ENCODE results near the gene RNF17. TPM values are rescaled to one million over a fixed set of nuclear protein-coding genes. Genes with fewer than 3 reads are reported as not detected.

Gene RNF17
- total RNA-seq, 6 experiments from 2014 or later: not detected

DNA sequence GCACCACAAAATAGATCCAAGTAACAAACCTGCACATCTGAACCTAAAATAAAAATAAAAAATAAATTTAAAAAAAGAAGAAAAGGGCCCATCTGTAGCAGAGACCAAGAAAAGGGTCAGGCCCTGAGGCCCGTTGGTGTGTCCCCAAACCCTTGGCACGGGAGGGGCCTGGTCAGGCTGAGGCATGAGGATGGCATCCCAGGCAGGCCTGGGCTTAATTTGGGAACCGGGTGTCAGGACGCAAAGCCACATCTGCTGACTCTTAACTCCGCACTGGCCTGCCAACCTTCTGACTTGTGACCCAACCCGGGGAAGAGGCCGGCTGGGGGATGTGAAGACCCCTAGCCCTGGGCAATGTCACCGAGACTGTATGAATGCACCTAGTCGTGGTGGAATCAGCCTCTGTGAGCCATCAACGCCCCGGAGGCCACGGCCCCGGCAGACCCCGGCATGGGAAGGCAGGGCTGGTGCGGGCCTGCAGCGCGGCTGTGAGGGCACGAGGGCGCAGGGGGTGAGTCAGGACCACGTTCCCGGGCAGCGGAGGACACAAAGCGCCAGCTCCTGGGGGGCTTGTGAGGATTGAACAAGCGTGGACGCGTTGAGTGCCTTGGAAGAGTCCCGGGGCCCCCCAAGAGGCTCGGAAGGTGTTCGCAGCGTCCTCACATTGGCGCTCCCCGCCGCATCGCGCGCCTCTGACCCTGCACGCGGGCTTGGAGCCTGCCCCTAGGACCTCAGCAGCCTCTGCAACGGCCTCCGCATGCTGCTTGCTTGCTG is 45.6 kb upstream of the RNF17 start:
- DNase-seq: no peak
- TF ChIP-seq, protein P1, sequence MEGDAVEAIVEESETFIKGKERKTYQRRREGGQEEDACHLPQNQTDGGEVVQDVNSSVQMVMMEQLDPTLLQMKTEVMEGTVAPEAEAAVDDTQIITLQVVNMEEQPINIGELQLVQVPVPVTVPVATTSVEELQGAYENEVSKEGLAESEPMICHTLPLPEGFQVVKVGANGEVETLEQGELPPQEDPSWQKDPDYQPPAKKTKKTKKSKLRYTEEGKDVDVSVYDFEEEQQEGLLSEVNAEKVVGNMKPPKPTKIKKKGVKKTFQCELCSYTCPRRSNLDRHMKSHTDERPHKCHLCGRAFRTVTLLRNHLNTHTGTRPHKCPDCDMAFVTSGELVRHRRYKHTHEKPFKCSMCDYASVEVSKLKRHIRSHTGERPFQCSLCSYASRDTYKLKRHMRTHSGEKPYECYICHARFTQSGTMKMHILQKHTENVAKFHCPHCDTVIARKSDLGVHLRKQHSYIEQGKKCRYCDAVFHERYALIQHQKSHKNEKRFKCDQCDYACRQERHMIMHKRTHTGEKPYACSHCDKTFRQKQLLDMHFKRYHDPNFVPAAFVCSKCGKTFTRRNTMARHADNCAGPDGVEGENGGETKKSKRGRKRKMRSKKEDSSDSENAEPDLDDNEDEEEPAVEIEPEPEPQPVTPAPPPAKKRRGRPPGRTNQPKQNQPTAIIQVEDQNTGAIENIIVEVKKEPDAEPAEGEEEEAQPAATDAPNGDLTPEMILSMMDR (IDR thresholded peaks at IDR 0.05): no peak
- Mint-ChIP-seq H3K27ac (no peak overlapping the region), H3K4me3 (no peak overlapping the region), H3K36me3 (ENCODE audit: low read depth) (no peaks in the 10 kb centered on the region), H3K4me1 (ENCODE audit: low read depth) (no peaks in the 10 kb centered on the region), H3K9me3 (no peaks in the 10 kb centered on the region), H3K27me3 (ENCODE audit: insufficient read depth) (peaks cover 32% of the 10 kb centered on the region)

DNA sequence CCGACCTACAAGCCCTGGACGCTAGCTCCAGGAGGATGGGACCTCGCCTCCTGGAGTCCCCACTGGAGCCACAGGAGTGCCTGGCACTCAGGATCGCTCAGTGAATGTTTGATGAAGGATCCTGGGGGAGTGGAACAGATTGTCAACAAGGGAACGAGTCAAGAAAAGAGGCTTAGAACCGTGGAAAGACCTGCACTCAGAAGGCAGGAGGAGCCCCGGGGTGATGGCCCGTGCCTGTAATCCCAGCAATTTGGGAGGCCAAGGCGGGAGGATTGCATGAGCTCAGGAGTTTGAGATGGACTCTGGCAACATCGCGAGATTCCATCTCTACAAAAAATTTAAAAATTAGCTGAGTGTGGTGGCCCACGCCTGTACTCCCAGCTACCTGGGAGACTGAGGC is 44.8 kb upstream of the RNF17 start:
- H3K9me3 Mint-ChIP-seq: no peaks in the 10 kb centered on the region
- H3K36me3 Mint-ChIP-seq (ENCODE audit: low read depth): no peaks in the 10 kb centered on the region
- no peaks in the 10 kb centered on the region for H3K4me1 Mint-ChIP-seq (ENCODE audit: low read depth)
- DNase-seq: no peak
- no peak overlapping the region for H3K27ac Mint-ChIP-seq
- TF ChIP-seq, protein P1 (IDR thresholded peaks at IDR 0.05): no peak
- H3K4me3 Mint-ChIP-seq: no peak overlapping the region
- peaks cover 39% of the 10 kb centered on the region for H3K27me3 Mint-ChIP-seq (ENCODE audit: insufficient read depth)

DNA sequence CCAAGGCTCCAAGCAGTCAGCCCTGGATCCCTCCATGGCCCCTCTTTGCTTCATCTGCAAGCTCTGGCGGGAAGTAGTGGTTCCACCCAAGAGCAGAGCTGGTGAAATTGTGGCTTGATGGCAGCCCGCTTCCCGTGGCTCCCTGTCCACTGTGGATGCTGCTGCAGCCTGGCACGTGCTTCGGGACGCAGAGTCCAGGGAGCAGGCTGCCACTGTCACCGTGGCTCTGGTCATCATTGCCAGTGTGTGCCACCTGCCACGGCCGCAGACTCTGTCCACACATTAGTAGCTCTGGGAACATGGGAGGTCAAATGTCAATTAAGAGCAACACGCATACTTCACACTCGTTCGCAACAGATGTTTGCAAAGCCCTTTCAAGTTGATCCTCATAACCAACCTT is 40.8 kb upstream of the RNF17 start:
- H3K36me3 Mint-ChIP-seq (ENCODE audit: low read depth): no peaks in the 10 kb centered on the region
- no peaks in the 10 kb centered on the region for H3K4me1 Mint-ChIP-seq (ENCODE audit: low read depth)
- no peak overlapping the region for H3K27ac Mint-ChIP-seq
- no peak for DNase-seq
- TF ChIP-seq, protein P1 (IDR thresholded peaks at IDR 0.05): no peak
- H3K9me3 Mint-ChIP-seq: no peaks in the 10 kb centered on the region
- no peak overlapping the region for H3K4me3 Mint-ChIP-seq
- H3K27me3 Mint-ChIP-seq (ENCODE audit: insufficient read depth): peaks cover 32% of the 10 kb centered on the region

DNA sequence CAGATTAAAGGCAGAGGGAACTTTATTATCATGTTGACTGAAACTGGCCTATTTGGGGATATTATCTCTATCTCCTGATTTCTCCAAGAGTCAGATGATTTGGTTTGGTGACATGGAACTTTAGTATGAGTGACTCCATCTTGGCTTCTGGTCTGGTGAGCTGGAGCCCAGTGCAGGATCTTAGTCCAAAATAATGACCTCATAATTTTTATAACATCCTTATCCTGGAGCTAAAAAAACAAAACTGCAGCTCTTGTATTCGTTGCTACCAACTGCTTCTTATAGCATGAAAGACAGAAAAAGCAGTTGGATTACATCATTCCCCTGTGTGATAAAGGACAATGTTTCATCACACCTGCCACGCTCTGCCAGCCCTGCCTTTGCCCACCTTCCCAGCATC is 39.3 kb upstream of the RNF17 start:
- Mint-ChIP-seq H3K4me3 (no peak overlapping the region), H3K36me3 (ENCODE audit: low read depth) (no peaks in the 10 kb centered on the region), H3K27me3 (ENCODE audit: insufficient read depth) (peaks cover 29% of the 10 kb centered on the region), H3K4me1 (ENCODE audit: low read depth) (no peaks in the 10 kb centered on the region), H3K9me3 (no peaks in the 10 kb centered on the region), H3K27ac (no peak overlapping the region)
- TF ChIP-seq, protein P1 (IDR thresholded peaks at IDR 0.05): no peak
- DNase-seq: no peak

DNA sequence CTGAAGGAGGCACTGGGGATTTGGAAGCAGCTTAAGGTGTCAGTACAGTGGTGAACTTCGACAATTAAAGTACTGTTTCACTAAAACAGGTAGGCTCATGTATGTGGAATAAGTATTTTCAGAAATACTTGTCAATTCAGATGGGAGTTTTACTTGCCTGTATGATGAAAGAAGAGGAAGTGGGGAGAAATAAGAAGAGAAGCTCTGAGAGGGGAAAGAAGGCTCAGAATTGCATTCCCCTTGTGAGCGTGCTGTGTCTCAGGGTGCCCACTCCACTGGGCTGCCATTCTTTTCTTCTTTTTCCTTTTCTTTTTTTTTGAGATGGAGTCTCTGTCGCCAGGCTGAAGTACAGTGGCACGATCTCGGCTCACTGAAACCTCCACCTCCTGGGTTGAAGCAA is 38.6 kb upstream of the RNF17 start:
- TF ChIP-seq, protein P1 (IDR thresholded peaks at IDR 0.05): no peak
- DNase-seq: no peak
- Mint-ChIP-seq H3K9me3 (no peaks in the 10 kb centered on the region), H3K27ac (no peak overlapping the region), H3K36me3 (ENCODE audit: low read depth) (no peaks in the 10 kb centered on the region), H3K4me3 (no peak overlapping the region), H3K4me1 (ENCODE audit: low read depth) (no peaks in the 10 kb centered on the region), H3K27me3 (ENCODE audit: insufficient read depth) (peaks cover 24% of the 10 kb centered on the region)
